Measurements from ENCODE around the gene MAP4K5.

- TF ChIP-seq CTCF (IDR thresholded peaks at IDR 0.05) (no peak), POLR2AphosphoS5 (IDR thresholded peaks at IDR 0.05; ENCODE audit: insufficient read depth in 1 of 2, low read depth in 1 of 2) (no peak), POLR2A (IDR thresholded peaks at IDR 0.05) (no peak)
These were observed 1.5 kb downstream of the MAP4K5 start for GRCh38 chr14:50530794-50531365.

Measured in vagina (tissue), 2 donors.